ENCODE measurements around the gene NHSL1.
A peak's percentile ranks its signal among the peaks of the same experiment; 100 is the strongest.

NHSL1 gene

GRCh38 chr6:138517635-138518034, 18.3 kb upstream of the NHSL1 start (continued):
- TF ChIP-seq ZBTB11 (tag by site-specific recombination; conservative IDR thresholded peaks at IDR 0.05; ENCODE audit: low read depth) (no peak), ZEB2 (tag by site-specific recombination; IDR thresholded peaks at IDR 0.05) (0 out of 2 replicates have a peak, but pooled peaks have one; percentile 31), PRDM10 (tag by site-specific recombination; IDR thresholded peaks at IDR 0.05) (no peak), AEBP2 (tag by site-specific recombination; IDR thresholded peaks at IDR 0.05; ENCODE audit: borderline replicate concordance) (no peak), ZNF544 (tag by site-specific recombination; IDR thresholded peaks at IDR 0.05) (no peak), ZNF548 (tag by site-specific recombination; IDR thresholded peaks at IDR 0.05) (no peak), ZNF366 (tag by site-specific recombination; conservative IDR thresholded peaks at IDR 0.05) (no peak), SCRT1 (tag by site-specific recombination; IDR thresholded peaks at IDR 0.05; ENCODE audit: borderline replicate concordance) (peak; percentile 47; the same call in 1 of the 2 replicates), ZNF10 (tag by site-specific recombination; IDR thresholded peaks at IDR 0.05) (no peak), ZNF19 (tag by site-specific recombination; IDR thresholded peaks at IDR 0.05; ENCODE audit: low read depth) (no peak), TRIM28 (IDR thresholded peaks at IDR 0.05; ENCODE audit: borderline replicate concordance, low read length) (peak; percentile 97), ZNF2 (tag by site-specific recombination; IDR thresholded peaks at IDR 0.05) (0 out of 2 replicates have a peak, but pooled peaks have one; percentile 32), ZNF404 (tag by site-specific recombination; IDR thresholded peaks at IDR 0.05) (no peak)

- Histone ChIP-seq H3K9me3 (ENCODE audit: control insufficient read depth, insufficient read depth, low read depth, low read length) (no peaks in the 10 kb centered on the region), H3K4me3 (ENCODE audit: low read depth, low read length) (no peak overlapping the region), H3K27ac (ENCODE audit: extremely low read depth, low read depth, low read length) (no peak overlapping the region), H3K4me1 (ENCODE audit: control insufficient read depth, insufficient read depth, low read length) (no peaks in the 10 kb centered on the region), H3K36me3 (ENCODE audit: control insufficient read depth in 2 of 2, insufficient read depth in 1 of 2, low read length in 2 of 2) (no peaks in the 10 kb centered on the region)
- ChIA-PET CTCF (interaction anchor here (0.6 to 1.4 kb wide), 3 partner anchors 86 to 251 kb away, joined by 3 to 9 read pairs (median 3); no protein-coding TSS in a partner anchor), POLR2A (no interaction called here)
- TF ChIP-seq ZNF394 (tag by site-specific recombination; IDR thresholded peaks at IDR 0.05; ENCODE audit: borderline replicate concordance) (no peak), ZNF792 (tag by site-specific recombination; IDR thresholded peaks at IDR 0.05) (no peak), GLIS2 (tag by site-specific recombination; IDR thresholded peaks at IDR 0.05) (no peak), PBX3 (CRISPR knock-in tag; IDR thresholded peaks at IDR 0.05) (no peak)
Observed at GRCh38 chr6:138515657-138516248, 16.5 kb upstream of the NHSL1 start.
